RWPE2 (cell line): Measurements from ENCODE around the gene SIK3.

ENCODE experiments used
- ATAC-seq: fragments of 200-7000 bp; cut with Tn5 transposase; 3 replicates; pipeline ENCODE4 v1.9.1; 2021; ENCODE audit warnings: low read depth
- DNase-seq: peaks from one replicate; pipeline ENCODE4 v3.0.0-alpha.2; 2020; ENCODE audit warnings: low spot score
- H3K27ac ChIP-seq: fragments of 450-650 bp; 2 replicates; pipeline ENCODE4 v1.5.1; 2017; ENCODE audit warnings: mild to moderate bottlenecking; ENCODE audit not compliant: poor library complexity, severe bottlenecking
- H3K27me3 ChIP-seq: fragments of 250-450 bp; sonication (Bioruptor Pico); 2 replicates; pipeline ENCODE4 v1.5.1; 2021; ENCODE audit warnings: mild to moderate bottlenecking, moderate library complexity; ENCODE audit not compliant: insufficient read depth, poor library complexity, severe bottlenecking
- H3K36me3 ChIP-seq: fragments of 250-450 bp; sonication (Bioruptor Pico); 2 replicates; pipeline ENCODE4 v1.5.1; 2020; ENCODE audit warnings: low read depth, mild to moderate bottlenecking, moderate library complexity
- H3K4me1 ChIP-seq: fragments of 250-450 bp; sonication (Bioruptor Pico); 2 replicates; pipeline ENCODE4 v1.5.1; 2021; ENCODE audit warnings: mild to moderate bottlenecking, moderate library complexity; ENCODE audit not compliant: insufficient read depth, poor library complexity, severe bottlenecking
- H3K4me3 ChIP-seq: fragments of 250-450 bp; sonication (Bioruptor Pico); 2 replicates; pipeline ENCODE4 v1.5.1; 2021; ENCODE audit warnings: mild to moderate bottlenecking, moderate library complexity; ENCODE audit not compliant: severe bottlenecking
- H3K9me3 ChIP-seq: fragments of 250-450 bp; sonication (Bioruptor Pico); 2 replicates; pipeline ENCODE4 v1.5.1; 2021; ENCODE audit warnings: mild to moderate bottlenecking, moderate library complexity; ENCODE audit not compliant: severe bottlenecking
- CTCF ChIP-seq: fragments of 450-650 bp; IDR thresholded peaks from one replicate; pipeline ENCODE4 v1.5.1; 2017; ENCODE audit warnings: mild to moderate bottlenecking, moderate library complexity; ENCODE audit not compliant: poor library complexity, severe bottlenecking

Gene SIK3

GRCh38 chr11:117097014-117097388 lies 1.2 kb downstream of the SIK3 start:
- ATAC-seq (no peak), DNase-seq (no peak)
- peak overlapping the region; percentile 73 for H3K27ac ChIP-seq
- TF ChIP-seq CTCF = no peak
- H3K4me1 ChIP-seq = peaks cover 12% of the 10 kb centered on the region
- peak overlapping the region; percentile 100 for H3K4me3 ChIP-seq
- no peaks in the 10 kb centered on the region for H3K27me3 ChIP-seq
- no peaks in the 10 kb centered on the region for H3K36me3 ChIP-seq
- H3K9me3 ChIP-seq = no peaks in the 10 kb centered on the region

- no peak overlapping the region for H3K4me3 ChIP-seq
- ATAC-seq = no peak
- no peak for TF ChIP-seq CTCF
- peaks cover 12% of the 10 kb centered on the region for H3K4me1 ChIP-seq
- peak overlapping the region; percentile 7 for H3K27ac ChIP-seq
- no peak for DNase-seq
- H3K9me3 ChIP-seq = no peaks in the 10 kb centered on the region
- H3K27me3 ChIP-seq = no peaks in the 10 kb centered on the region
- no peaks in the 10 kb centered on the region for H3K36me3 ChIP-seq
These were observed 1.8 kb downstream of the SIK3 start for GRCh38 chr11:117096201-117096991.

GRCh38 chr11:117095284-117096161 lies 2.7 kb downstream of the SIK3 start:
- no peak overlapping the region for H3K4me3 ChIP-seq
- TF ChIP-seq CTCF = no peak
- DNase-seq (no peak), ATAC-seq (no peak)
- no peaks in the 10 kb centered on the region for H3K36me3 ChIP-seq
- no peaks in the 10 kb centered on the region for H3K9me3 ChIP-seq
- H3K27ac ChIP-seq = peak overlapping the region; percentile 7
- H3K27me3 ChIP-seq = no peaks in the 10 kb centered on the region
- peaks cover 16% of the 10 kb centered on the region for H3K4me1 ChIP-seq

- Histone ChIP-seq H3K27ac (peak overlapping the region; percentile 7), H3K36me3 (no peaks in the 10 kb centered on the region), H3K4me3 (no peak overlapping the region), H3K4me1 (peaks cover 23% of the 10 kb centered on the region), H3K9me3 (no peaks in the 10 kb centered on the region), H3K27me3 (no peaks in the 10 kb centered on the region)
- TF ChIP-seq CTCF = no peak
- no peak for DNase-seq
- ATAC-seq = no peak
These were observed 3.5 kb downstream of the SIK3 start for GRCh38 chr11:117094776-117095175.
